ENCODE measurements around the gene GNAT1. TPM values are rescaled to one million over a fixed set of nuclear protein-coding genes. Genes with fewer than 3 reads are reported as not detected.

The GNAT1 gene
- total and polyA plus RNA-seq, 2 experiments from 2014 or later = not detected

GRCh38 chr3:50202353-50203112 is 11.1 kb downstream of the GNAT1 start:
- no peaks in the 10 kb centered on the region for H3F3A ChIP-seq (ENCODE audit: insufficient read depth)
- no peak overlapping the region for H3K27ac ChIP-seq
- H3K4me2 ChIP-seq (ENCODE audit: unreplicated experiment) = no peak overlapping the region
- H3K4me1 ChIP-seq (ENCODE audit: insufficient read depth) = no peaks in the 10 kb centered on the region; the same call in 1 of the 2 replicates
- H3K9me3 ChIP-seq (ENCODE audit: low read depth) = no peaks in the 10 kb centered on the region
- TF ChIP-seq EZH2 (IDR thresholded peaks at IDR 0.05; ENCODE audit: insufficient read depth, poor library complexity, severe bottlenecking) (no peak), EZH2phosphoT487 (IDR thresholded peaks at IDR 0.05; ENCODE audit: insufficient read depth, low read depth) (no peak)
- peaks cover 37% of the 10 kb centered on the region for H3K27me3 ChIP-seq (replicated peaks; ENCODE audit: insufficient read depth)
- no peak overlapping the region for H3K9ac ChIP-seq
- H3K79me2 ChIP-seq (ENCODE audit: insufficient read depth) = no peaks in the 10 kb centered on the region
- no peaks in the 10 kb centered on the region for H3K9me2 ChIP-seq (ENCODE audit: insufficient read depth)
- in situ Hi-C loops (cut with MboI) = loop anchor here (25.0 kb wide), 1 partner anchor 335 kb away; no protein-coding TSS in a partner anchor
- H3K4me3 ChIP-seq = no peak overlapping the region
- no peaks in the 10 kb centered on the region for H4K20me1 ChIP-seq (ENCODE audit: insufficient read depth)
- H3K36me3 ChIP-seq (ENCODE audit: low read depth) = no peaks in the 10 kb centered on the region
- 71 to 73% methylated on average over 16 of the region's 16 CpGs for WGBS, 2 experiments (ENCODE audit: low coverage in 1 of 2, low lambda C conversion rate in 2 of 2, missing lambda C conversion rate in 2 of 2)
- H2AFZ ChIP-seq = no peak overlapping the region
- DNase-seq = peak; percentile 43

GRCh38 chr3:50203113-50203808 is 11.9 kb downstream of the GNAT1 start:
- in situ Hi-C loops (cut with MboI) = loop anchor here (25.0 kb wide), 1 partner anchor 334 kb away; no protein-coding TSS in a partner anchor
- no peak for TF ChIP-seq EZH2 (IDR thresholded peaks at IDR 0.05; ENCODE audit: insufficient read depth, poor library complexity, severe bottlenecking)
- Histone ChIP-seq H3F3A (ENCODE audit: insufficient read depth) (no peaks in the 10 kb centered on the region), H3K9me3 (ENCODE audit: low read depth) (no peaks in the 10 kb centered on the region), H3K4me1 (ENCODE audit: insufficient read depth) (no peaks in the 10 kb centered on the region; the same call in 1 of the 2 replicates), H3K27ac (no peak overlapping the region), H3K4me2 (ENCODE audit: unreplicated experiment) (no peak overlapping the region), H3K4me3 (no peak overlapping the region), H2AFZ (no peak overlapping the region), H3K9ac (no peak overlapping the region), H4K20me1 (ENCODE audit: insufficient read depth) (no peaks in the 10 kb centered on the region), H3K27me3 (replicated peaks; ENCODE audit: insufficient read depth) (peaks cover 32% of the 10 kb centered on the region), H3K36me3 (ENCODE audit: low read depth) (no peaks in the 10 kb centered on the region), H3K9me2 (ENCODE audit: insufficient read depth) (no peaks in the 10 kb centered on the region), H3K79me2 (ENCODE audit: insufficient read depth) (no peaks in the 10 kb centered on the region)
- 81 to 86% methylated on average over 8 to 9 of the region's 9 CpGs for WGBS, 2 experiments (ENCODE audit: low coverage in 1 of 2, low lambda C conversion rate in 2 of 2, missing lambda C conversion rate in 2 of 2)
- no peak for DNase-seq

- Histone ChIP-seq H4K20me1 (ENCODE audit: insufficient read depth) (no peaks in the 10 kb centered on the region), H3F3A (ENCODE audit: insufficient read depth) (no peaks in the 10 kb centered on the region), H3K27me3 (replicated peaks; ENCODE audit: insufficient read depth) (peaks cover 24% of the 10 kb centered on the region), H3K36me3 (ENCODE audit: low read depth) (no peaks in the 10 kb centered on the region), H3K4me1 (ENCODE audit: insufficient read depth) (no peaks in the 10 kb centered on the region; the same call in 1 of the 2 replicates), H3K27ac (no peak overlapping the region), H3K9me3 (ENCODE audit: low read depth) (no peaks in the 10 kb centered on the region), H3K9ac (no peak overlapping the region), H3K9me2 (ENCODE audit: insufficient read depth) (no peaks in the 10 kb centered on the region), H3K79me2 (ENCODE audit: insufficient read depth) (no peaks in the 10 kb centered on the region), H3K4me3 (no peak overlapping the region), H2AFZ (no peak overlapping the region), H3K4me2 (ENCODE audit: unreplicated experiment) (no peak overlapping the region)
- DNase-seq = no peak
- in situ Hi-C loops (cut with MboI) = loop anchor here (25.0 kb wide), 1 partner anchor 333 kb away; no protein-coding TSS in a partner anchor
- TF ChIP-seq EZH2phosphoT487 (IDR thresholded peaks at IDR 0.05; ENCODE audit: insufficient read depth, low read depth) (no peak), EZH2 (IDR thresholded peaks at IDR 0.05; ENCODE audit: insufficient read depth, poor library complexity, severe bottlenecking) (peak; percentile 51)
- 56% methylated on average over 12 of the region's 12 CpGs for WGBS, 2 experiments (ENCODE audit: low coverage in 1 of 2, low lambda C conversion rate in 2 of 2, missing lambda C conversion rate in 2 of 2)
Observed at GRCh38 chr3:50203809-50204803, 12.7 kb downstream of the GNAT1 start.
